GM23338 (cell line): ENCODE data around the gene KCTD13. TPM values are rescaled to one million over a fixed set of nuclear protein-coding genes. Genes with fewer than 3 reads are reported as not detected.

Experiments
- ATAC-seq: fragments of 200-7000 bp; cut with Tn5 transposase; 3 replicates; pipeline ENCODE4 v1.9.1; 2020
- DNase-seq: peaks from one replicate; pipeline ENCODE4 v3.0.0-alpha.2; 2015; ENCODE audit warnings: low spot score
- H2AFZ ChIP-seq: fragments of 200-600 bp; sonication (generic); 2 replicates; pipeline ENCODE4 v1.8.0; 2016; ENCODE audit warnings: antibody characterized with exemption, mild to moderate bottlenecking, moderate library complexity
- H3F3A ChIP-seq: fragments of 200-600 bp; sonication (generic); replicated peaks from 2 replicates; pipeline ENCODE4 v1.8.0; 2017; ENCODE audit warnings: antibody characterized with exemption, mixed run types, low read depth
- H3K27ac ChIP-seq: fragments of 200-600 bp; sonication (generic); 2 replicates; pipeline ENCODE4 v1.6.1; 2016; ENCODE audit warnings: low read depth
- H3K27me3 ChIP-seq: fragments of 200-600 bp; sonication (generic); 2 replicates; pipeline ENCODE4 v1.8.0; 2016; ENCODE audit warnings: mild to moderate bottlenecking, mixed run types, moderate library complexity; ENCODE audit not compliant: insufficient read depth
- H3K36me3 ChIP-seq: fragments of 200-600 bp; sonication (generic); 2 replicates; pipeline ENCODE4 v1.8.0; 2016; ENCODE audit warnings: mild to moderate bottlenecking; ENCODE audit not compliant: insufficient read depth
- H3K4me1 ChIP-seq: fragments of 200-600 bp; sonication (generic); 2 replicates; pipeline ENCODE4 v1.8.0; 2016; ENCODE audit warnings: mild to moderate bottlenecking, moderate library complexity; ENCODE audit not compliant: insufficient read depth
- H3K4me2 ChIP-seq: fragments of 200-600 bp; sonication (generic); 2 replicates; pipeline ENCODE4 v1.7.1; 2017; ENCODE audit warnings: mixed run types
- H3K4me3 ChIP-seq: fragments of 200-600 bp; sonication (generic); 2 replicates; pipeline ENCODE4 v1.6.1; 2016; ENCODE audit warnings: mixed run types
- H3K79me2 ChIP-seq: fragments of 200-600 bp; sonication (generic); replicated peaks from 2 replicates; pipeline ENCODE4 v1.8.0; 2017; ENCODE audit warnings: mild to moderate bottlenecking; ENCODE audit not compliant: insufficient read depth
- H3K9me2 ChIP-seq: fragments of 200-600 bp; sonication (generic); 2 replicates; pipeline ENCODE4 v1.8.0; 2017; ENCODE audit not compliant: insufficient read depth
- H4K20me1 ChIP-seq: fragments of 200-600 bp; sonication (generic); replicated peaks from 2 replicates; pipeline ENCODE4 v1.8.0; 2017; ENCODE audit warnings: mild to moderate bottlenecking; ENCODE audit not compliant: insufficient read depth
- H3K27ac Mint-ChIP-seq: 2 replicates; pipeline ENCODE4 v1.8.0; 2020; ENCODE audit warnings: inconsistent platforms, mild to moderate bottlenecking, moderate library complexity, mixed read lengths
- H3K27me3 Mint-ChIP-seq: 3 replicates; pipeline ENCODE4 v1.8.0; 2022; ENCODE audit warnings: low read depth, mild to moderate bottlenecking, moderate library complexity, mixed read lengths, inconsistent platforms; ENCODE audit not compliant: insufficient read depth, poor library complexity
- H3K36me3 Mint-ChIP-seq: 3 replicates; pipeline ENCODE4 v1.8.0; 2021; ENCODE audit warnings: low read depth, mild to moderate bottlenecking, inconsistent platforms, moderate library complexity, mixed read lengths
- H3K4me1 Mint-ChIP-seq: 3 replicates; pipeline ENCODE4 v1.8.0; 2020; ENCODE audit warnings: mild to moderate bottlenecking, inconsistent platforms, mixed read lengths
- H3K4me3 Mint-ChIP-seq: 3 replicates; pipeline ENCODE4 v1.8.0; 2021; ENCODE audit warnings: moderate library complexity, mild to moderate bottlenecking, inconsistent platforms, mixed read lengths
- H3K9me3 Mint-ChIP-seq: 3 replicates; pipeline ENCODE4 v1.8.0; 2020; ENCODE audit warnings: moderate library complexity, mild to moderate bottlenecking, inconsistent platforms, mixed read lengths
- CREB1 ChIP-seq: fragments of 250-450 bp; sonication (Bioruptor Pico); IDR thresholded peaks from 2 replicates; pipeline ENCODE4 v1.5.0; 2020; ENCODE audit warnings: low read depth, mild to moderate bottlenecking, moderate library complexity
- EZH2 ChIP-seq: fragments of 200-600 bp; sonication (generic); IDR thresholded peaks from one replicate; pipeline ENCODE4 v1.8.0; 2017; ENCODE audit warnings: antibody characterized with exemption, mild to moderate bottlenecking, low read depth; ENCODE audit not compliant: unreplicated experiment
- EZH2phosphoT487 ChIP-seq: fragments of 200-600 bp; sonication (generic); IDR thresholded peaks from one replicate; pipeline ENCODE4 v1.8.1; 2018; ENCODE audit warnings: antibody characterized with exemption; ENCODE audit not compliant: unreplicated experiment
- JUNB ChIP-seq: IDR thresholded peaks from one replicate; pipeline ENCODE4 v1.6.1; 2016; ENCODE audit warnings: antibody characterized with exemption; ENCODE audit not compliant: unreplicated experiment
- NANOG ChIP-seq: IDR thresholded peaks from 2 replicates; pipeline ENCODE4 v1.6.1; 2016; ENCODE audit warnings: antibody characterized with exemption, borderline replicate concordance
- POLR2AphosphoS5 ChIP-seq: IDR thresholded peaks from 2 replicates; pipeline ENCODE4 v1.6.1; 2016; ENCODE audit warnings: antibody characterized with exemption, low read depth
- STAT1 ChIP-seq: IDR thresholded peaks from one replicate; pipeline ENCODE4 v1.6.1; 2016; ENCODE audit warnings: antibody characterized with exemption; ENCODE audit not compliant: unreplicated experiment
- ZNF114 ChIP-seq: fragments of 250-450 bp; sonication (Bioruptor Pico); IDR thresholded peaks from 2 replicates; pipeline ENCODE4 v1.5.0; 2020; ENCODE audit warnings: mild to moderate bottlenecking, moderate library complexity
- ZNF331 ChIP-seq: fragments of 250-450 bp; sonication (Bioruptor Pico); IDR thresholded peaks from 2 replicates; pipeline ENCODE4 v1.5.0; 2020; ENCODE audit warnings: low read depth, mild to moderate bottlenecking, moderate library complexity
- polyA plus RNA-seq: library from polyadenylated mRNA; unstranded; fragments of >200 nt; fragmentation: Nextera tagmentation; extraction: Ambion mirVana; gene quantifications from 2 replicates; pipeline ENCODE4 v1.2.1, GENCODE V29; 2016
- total RNA-seq: library from RNA; depleted of rRNA; stranded (reverse); fragments of >200 nt; shearing (Covaris generic); gene quantifications from 2 replicates; pipeline ENCODE4 v1.2.3, GENCODE V29; 2014
- TF ChIP-seq, protein P1 (sequence below), 2 experiments: fragments of 200-600 bp in 1 of 2; sonication (generic) in 1 of 2; conservative IDR thresholded peaks; 2 replicates each; pipeline versions ENCODE4 v1.5.1 to v1.6.1; 2016 to 2017; ENCODE audit warnings: antibody characterized with exemption in 2 of 2, low read depth in 2 of 2, mild to moderate bottlenecking in 2 of 2, moderate library complexity in 1 of 2
- TF ChIP-seq, protein P2 (sequence below): IDR thresholded peaks from 2 replicates; pipeline ENCODE4 v1.6.1; 2016; ENCODE audit warnings: antibody characterized with exemption
- TF ChIP-seq, protein P3 (sequence below): IDR thresholded peaks from one replicate; pipeline ENCODE4 v1.6.1; 2018; ENCODE audit warnings: antibody characterized with exemption; ENCODE audit not compliant: unreplicated experiment
- TF ChIP-seq, protein P4 (sequence below): fragments of 250-450 bp; sonication (Bioruptor Pico); IDR thresholded peaks from 2 replicates; pipeline ENCODE4 v1.5.0; 2020; ENCODE audit warnings: mild to moderate bottlenecking, moderate library complexity

Gene KCTD13
- total and polyA plus RNA-seq, 2 experiments from 2014 or later = 10.1 to 12.2 TPM

DNA sequence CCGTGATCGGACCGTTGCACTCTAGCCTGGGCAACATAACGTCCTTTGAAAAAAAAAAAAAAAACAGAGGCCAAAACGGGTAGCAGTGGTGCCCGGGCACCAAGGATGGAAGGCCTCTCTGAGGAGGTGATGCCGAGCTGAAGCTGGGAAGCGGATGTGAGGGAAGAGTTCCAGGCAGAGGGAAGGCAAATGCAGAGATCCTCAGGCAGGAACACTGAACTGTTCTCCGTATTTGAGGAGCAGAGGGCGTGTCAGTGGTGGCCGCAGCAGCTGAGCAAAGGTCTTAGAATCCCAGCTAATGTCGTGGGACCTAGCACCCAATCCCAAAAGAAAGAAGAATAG is 656 bp upstream of the KCTD13 start:
- Histone ChIP-seq H3K36me3 (no peaks in the 10 kb centered on the region), H3K4me2 (peak overlapping the region; percentile 92), H3K27me3 (no peaks in the 10 kb centered on the region), H4K20me1 (no peaks in the 10 kb centered on the region; the same call in 1 of the 2 replicates), H3K79me2 (peaks cover 25% of the 10 kb centered on the region), H3K4me3 (peak overlapping the region; percentile 91), H3K9me2 (no peaks in the 10 kb centered on the region), H2AFZ (peak overlapping the region; percentile 95), H3K27ac (peak overlapping the region; percentile 90; the same call in 1 of the 2 replicates), H3F3A (peaks cover 5% of the 10 kb centered on the region; the same call in 1 of the 2 replicates), H3K4me1 (peaks cover 14% of the 10 kb centered on the region; the same call in 1 of the 2 replicates)
- Mint-ChIP-seq H3K4me3 (peak overlapping the region; percentile 87), H3K27ac (peak overlapping the region; percentile 63), H3K27me3 (peaks cover 3% of the 10 kb centered on the region), H3K4me1 (peaks cover 19% of the 10 kb centered on the region), H3K9me3 (no peaks in the 10 kb centered on the region), H3K36me3 (peaks cover 5% of the 10 kb centered on the region; the same call in 2 of the 3 replicates)
- DNase-seq (peak; percentile 33), ATAC-seq (peak; percentile 16)
- TF ChIP-seq, protein P1, sequence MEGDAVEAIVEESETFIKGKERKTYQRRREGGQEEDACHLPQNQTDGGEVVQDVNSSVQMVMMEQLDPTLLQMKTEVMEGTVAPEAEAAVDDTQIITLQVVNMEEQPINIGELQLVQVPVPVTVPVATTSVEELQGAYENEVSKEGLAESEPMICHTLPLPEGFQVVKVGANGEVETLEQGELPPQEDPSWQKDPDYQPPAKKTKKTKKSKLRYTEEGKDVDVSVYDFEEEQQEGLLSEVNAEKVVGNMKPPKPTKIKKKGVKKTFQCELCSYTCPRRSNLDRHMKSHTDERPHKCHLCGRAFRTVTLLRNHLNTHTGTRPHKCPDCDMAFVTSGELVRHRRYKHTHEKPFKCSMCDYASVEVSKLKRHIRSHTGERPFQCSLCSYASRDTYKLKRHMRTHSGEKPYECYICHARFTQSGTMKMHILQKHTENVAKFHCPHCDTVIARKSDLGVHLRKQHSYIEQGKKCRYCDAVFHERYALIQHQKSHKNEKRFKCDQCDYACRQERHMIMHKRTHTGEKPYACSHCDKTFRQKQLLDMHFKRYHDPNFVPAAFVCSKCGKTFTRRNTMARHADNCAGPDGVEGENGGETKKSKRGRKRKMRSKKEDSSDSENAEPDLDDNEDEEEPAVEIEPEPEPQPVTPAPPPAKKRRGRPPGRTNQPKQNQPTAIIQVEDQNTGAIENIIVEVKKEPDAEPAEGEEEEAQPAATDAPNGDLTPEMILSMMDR (conservative IDR thresholded peaks at IDR 0.05; ENCODE audit: low read depth in 2 of 2) = no peak
- no peak for TF ChIP-seq ZNF114
- TF ChIP-seq ZNF331 (CRISPR knock-in tag) = no peak
- TF ChIP-seq, protein P2, sequence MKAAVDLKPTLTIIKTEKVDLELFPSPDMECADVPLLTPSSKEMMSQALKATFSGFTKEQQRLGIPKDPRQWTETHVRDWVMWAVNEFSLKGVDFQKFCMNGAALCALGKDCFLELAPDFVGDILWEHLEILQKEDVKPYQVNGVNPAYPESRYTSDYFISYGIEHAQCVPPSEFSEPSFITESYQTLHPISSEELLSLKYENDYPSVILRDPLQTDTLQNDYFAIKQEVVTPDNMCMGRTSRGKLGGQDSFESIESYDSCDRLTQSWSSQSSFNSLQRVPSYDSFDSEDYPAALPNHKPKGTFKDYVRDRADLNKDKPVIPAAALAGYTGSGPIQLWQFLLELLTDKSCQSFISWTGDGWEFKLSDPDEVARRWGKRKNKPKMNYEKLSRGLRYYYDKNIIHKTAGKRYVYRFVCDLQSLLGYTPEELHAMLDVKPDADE = no peak
- no peak for TF ChIP-seq NANOG
- TF ChIP-seq JUNB = no peak
- TF ChIP-seq, protein P3, sequence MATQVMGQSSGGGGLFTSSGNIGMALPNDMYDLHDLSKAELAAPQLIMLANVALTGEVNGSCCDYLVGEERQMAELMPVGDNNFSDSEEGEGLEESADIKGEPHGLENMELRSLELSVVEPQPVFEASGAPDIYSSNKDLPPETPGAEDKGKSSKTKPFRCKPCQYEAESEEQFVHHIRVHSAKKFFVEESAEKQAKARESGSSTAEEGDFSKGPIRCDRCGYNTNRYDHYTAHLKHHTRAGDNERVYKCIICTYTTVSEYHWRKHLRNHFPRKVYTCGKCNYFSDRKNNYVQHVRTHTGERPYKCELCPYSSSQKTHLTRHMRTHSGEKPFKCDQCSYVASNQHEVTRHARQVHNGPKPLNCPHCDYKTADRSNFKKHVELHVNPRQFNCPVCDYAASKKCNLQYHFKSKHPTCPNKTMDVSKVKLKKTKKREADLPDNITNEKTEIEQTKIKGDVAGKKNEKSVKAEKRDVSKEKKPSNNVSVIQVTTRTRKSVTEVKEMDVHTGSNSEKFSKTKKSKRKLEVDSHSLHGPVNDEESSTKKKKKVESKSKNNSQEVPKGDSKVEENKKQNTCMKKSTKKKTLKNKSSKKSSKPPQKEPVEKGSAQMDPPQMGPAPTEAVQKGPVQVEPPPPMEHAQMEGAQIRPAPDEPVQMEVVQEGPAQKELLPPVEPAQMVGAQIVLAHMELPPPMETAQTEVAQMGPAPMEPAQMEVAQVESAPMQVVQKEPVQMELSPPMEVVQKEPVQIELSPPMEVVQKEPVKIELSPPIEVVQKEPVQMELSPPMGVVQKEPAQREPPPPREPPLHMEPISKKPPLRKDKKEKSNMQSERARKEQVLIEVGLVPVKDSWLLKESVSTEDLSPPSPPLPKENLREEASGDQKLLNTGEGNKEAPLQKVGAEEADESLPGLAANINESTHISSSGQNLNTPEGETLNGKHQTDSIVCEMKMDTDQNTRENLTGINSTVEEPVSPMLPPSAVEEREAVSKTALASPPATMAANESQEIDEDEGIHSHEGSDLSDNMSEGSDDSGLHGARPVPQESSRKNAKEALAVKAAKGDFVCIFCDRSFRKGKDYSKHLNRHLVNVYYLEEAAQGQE = no peak
- TF ChIP-seq STAT1 = no peak
- TF ChIP-seq EZH2 = no peak
- TF ChIP-seq, protein P4, sequence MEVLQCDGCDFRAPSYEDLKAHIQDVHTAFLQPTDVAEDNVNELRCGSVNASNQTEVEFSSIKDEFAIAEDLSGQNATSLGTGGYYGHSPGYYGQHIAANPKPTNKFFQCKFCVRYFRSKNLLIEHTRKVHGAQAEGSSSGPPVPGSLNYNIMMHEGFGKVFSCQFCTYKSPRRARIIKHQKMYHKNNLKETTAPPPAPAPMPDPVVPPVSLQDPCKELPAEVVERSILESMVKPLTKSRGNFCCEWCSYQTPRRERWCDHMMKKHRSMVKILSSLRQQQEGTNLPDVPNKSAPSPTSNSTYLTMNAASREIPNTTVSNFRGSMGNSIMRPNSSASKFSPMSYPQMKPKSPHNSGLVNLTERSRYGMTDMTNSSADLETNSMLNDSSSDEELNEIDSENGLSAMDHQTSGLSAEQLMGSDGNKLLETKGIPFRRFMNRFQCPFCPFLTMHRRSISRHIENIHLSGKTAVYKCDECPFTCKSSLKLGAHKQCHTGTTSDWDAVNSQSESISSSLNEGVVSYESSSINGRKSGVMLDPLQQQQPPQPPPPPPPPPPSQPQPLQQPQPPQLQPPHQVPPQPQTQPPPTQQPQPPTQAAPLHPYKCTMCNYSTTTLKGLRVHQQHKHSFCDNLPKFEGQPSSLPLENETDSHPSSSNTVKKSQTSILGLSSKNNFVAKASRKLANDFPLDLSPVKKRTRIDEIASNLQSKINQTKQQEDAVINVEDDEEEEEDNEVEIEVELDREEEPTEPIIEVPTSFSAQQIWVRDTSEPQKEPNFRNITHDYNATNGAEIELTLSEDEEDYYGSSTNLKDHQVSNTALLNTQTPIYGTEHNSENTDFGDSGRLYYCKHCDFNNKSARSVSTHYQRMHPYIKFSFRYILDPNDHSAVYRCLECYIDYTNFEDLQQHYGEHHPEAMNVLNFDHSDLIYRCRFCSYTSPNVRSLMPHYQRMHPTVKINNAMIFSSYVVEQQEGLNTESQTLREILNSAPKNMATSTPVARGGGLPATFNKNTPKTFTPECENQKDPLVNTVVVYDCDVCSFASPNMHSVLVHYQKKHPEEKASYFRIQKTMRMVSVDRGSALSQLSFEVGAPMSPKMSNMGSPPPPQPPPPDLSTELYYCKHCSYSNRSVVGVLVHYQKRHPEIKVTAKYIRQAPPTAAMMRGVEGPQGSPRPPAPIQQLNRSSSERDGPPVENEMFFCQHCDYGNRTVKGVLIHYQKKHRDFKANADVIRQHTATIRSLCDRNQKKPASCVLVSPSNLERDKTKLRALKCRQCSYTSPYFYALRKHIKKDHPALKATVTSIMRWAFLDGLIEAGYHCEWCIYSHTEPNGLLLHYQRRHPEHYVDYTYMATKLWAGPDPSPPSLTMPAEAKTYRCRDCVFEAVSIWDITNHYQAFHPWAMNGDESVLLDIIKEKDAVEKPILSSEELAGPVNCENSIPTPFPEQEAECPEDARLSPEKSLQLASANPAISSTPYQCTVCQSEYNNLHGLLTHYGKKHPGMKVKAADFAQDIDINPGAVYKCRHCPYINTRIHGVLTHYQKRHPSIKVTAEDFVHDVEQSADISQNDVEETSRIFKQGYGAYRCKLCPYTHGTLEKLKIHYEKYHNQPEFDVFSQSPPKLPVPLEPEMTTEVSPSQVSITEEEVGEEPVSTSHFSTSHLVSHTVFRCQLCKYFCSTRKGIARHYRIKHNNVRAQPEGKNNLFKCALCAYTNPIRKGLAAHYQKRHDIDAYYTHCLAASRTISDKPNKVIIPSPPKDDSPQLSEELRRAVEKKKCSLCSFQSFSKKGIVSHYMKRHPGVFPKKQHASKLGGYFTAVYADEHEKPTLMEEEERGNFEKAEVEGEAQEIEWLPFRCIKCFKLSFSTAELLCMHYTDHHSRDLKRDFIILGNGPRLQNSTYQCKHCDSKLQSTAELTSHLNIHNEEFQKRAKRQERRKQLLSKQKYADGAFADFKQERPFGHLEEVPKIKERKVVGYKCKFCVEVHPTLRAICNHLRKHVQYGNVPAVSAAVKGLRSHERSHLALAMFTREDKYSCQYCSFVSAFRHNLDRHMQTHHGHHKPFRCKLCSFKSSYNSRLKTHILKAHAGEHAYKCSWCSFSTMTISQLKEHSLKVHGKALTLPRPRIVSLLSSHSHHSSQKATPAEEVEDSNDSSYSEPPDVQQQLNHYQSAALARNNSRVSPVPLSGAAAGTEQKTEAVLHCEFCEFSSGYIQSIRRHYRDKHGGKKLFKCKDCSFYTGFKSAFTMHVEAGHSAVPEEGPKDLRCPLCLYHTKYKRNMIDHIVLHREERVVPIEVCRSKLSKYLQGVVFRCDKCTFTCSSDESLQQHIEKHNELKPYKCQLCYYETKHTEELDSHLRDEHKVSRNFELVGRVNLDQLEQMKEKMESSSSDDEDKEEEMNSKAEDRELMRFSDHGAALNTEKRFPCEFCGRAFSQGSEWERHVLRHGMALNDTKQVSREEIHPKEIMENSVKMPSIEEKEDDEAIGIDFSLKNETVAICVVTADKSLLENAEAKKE = no peak
- no peak for TF ChIP-seq POLR2AphosphoS5
- no peak for TF ChIP-seq EZH2phosphoT487
- no peak for TF ChIP-seq CREB1 (CRISPR knock-in tag)
